ENCODE measurements around the gene SNED1.

SNED1 gene

DNA sequence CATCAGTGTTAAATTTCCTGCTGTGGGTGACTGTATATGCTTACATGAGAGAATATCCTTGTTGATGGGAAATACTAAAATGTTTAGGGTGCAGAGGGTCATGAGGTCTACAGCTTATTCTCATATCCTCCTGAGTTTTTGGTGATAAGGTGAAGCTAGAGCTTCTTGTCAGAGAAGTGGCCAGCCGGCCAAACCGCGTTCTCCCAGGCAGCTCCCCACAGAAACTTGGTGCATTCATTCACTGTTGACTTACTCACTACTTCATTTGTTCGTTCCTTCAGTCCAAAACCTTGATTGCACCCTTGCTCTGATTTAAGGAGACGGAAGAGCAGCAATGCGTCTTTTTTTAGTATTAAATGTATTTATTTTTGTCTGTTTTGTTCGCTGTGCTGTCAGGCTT is 8.7 kb downstream of the SNED1 start:
- DNase-seq: no peak

DNA sequence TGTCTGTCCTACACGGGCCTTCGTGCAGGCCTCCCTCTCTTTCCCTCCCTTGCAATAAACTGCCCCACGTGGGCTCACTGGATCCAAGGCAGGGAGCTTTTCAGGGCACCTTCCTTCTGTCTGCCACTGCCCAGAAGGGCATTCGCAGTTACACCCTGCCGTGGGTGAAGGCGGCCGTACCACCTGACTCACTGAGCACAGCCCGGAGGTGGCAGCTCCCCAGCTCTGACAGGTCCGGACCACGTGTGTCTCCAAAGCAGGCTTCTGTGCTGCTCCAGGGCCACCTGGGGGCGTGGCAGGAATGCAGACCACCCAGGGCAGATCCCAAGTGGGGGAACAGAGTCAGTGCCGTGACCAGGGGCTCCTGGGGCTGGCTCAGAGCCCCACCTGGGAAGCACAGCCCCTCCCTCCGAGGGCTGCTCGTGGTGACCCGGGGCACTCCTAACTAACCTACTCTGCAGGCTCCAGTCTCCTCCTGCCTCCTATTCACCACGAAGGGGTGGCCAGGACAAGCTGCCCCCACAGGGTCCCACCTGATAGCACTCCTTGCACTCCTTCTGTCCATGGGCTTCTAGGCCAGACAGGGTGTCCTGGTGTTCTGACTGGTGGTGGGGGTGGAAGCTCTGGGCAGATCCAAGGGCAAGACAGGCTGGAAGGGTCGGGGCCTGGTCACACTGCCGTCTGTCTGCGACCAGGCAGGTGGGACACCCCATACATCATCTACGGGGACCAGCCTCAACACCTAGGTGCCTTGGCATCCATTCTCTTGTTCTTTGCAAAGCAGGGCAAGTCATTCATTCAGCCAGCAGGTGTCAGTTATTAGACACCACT is 9.7 kb downstream of the SNED1 start:
- DNase-seq: no peak

DNA sequence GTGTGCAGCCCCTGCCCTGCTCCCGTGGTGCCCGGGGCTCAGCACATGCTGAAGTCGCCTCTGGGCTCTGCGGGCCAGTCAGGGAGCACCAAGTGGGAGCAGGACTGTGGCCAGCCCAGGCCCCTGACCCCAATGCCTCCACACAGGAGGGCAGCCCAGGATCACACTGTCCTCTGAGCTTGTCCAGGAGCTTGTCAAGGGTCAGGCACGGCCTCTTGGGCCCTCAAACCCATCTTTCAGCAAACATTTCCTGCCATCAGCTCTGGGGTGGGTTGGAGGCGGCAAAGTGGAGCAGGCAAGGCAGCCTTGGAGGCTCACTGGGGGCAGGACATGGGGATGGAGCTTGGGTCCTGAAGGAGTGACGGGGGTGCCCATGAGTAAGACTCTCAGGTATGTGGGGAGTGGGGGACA is 10.3 kb downstream of the SNED1 start:
- DNase-seq: no peak

DNA sequence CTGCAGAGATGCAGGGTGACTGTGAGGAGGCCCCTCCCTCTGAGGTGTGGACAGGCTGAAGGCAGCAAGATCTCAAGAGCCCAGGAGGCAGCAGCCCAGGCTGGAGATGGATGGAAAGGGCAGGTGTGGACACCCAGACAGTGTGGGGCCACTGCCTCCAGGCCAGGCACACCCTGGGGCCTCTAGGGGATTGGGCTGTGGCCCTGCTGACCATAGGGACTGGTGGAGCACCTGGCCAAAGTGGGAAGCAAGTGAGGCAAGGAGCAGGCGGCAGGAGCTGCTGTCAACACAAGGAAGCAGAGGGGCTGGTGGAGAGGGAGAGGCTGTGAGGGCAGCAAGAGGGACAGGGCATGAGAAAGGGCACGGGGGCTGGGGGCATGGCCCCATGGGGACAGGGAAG is 10.8 kb downstream of the SNED1 start:
- no peak for DNase-seq

- DNase-seq: peak; percentile 12
Measured at GRCh38 chr2:241009601-241010530, 11.4 kb downstream of the SNED1 start.

- DNase-seq: no peak
Measured at GRCh38 chr2:241010531-241011295, 12.3 kb downstream of the SNED1 start.

DNA sequence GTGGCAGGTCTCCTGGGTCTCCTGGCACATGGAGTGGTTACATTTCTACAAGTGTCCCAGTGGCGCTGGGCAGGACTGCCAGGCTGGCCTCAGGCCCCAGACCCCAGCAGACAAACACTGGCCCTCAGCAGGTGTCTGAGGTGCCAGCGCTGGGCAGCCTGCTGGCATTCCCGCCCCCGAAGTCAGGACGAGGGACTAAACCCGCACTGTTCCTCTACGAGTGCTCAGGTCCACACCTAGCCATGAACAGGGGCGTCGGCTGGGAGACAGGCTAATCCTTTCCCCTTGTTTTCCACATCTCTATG is 12.8 kb downstream of the SNED1 start:
- DNase-seq: no peak

DNA sequence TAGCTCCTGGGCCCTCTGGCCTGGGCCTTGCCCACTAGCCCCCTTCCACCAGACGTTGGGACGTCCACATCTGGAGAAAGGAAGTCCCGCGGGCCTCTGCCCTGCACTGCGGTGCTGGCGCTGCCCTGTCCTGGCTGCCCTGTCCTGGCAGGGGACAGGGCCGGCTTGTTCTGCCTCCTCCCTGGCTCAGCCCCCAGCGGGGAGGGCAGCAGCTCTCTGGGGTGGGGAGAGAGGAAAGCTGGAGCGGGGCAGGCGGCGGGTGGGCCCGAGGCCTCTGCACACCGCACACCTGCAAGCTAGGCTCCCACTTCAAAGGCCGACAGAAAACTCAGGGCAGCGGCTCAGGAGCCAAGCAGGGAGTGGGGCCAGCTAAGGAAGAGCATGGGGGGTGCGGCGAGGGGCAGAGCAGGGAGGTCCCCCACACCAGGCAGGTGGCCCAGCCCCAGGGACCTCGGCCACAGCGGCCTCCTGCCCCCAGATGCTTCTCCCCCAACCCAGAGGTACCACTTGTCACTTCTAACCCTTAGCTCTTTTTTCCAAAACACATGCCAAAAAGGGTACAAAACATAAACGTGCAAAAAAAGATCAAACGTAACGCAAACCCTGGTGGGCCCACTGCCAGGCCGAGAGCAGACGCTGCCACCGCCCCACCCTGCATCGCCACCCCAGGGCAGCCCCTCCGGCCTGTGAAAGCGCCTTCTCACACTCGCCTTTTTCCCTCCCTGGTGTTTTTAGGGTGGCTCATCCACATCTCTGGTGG is 13.5 kb downstream of the SNED1 start:
- no peak for DNase-seq

- DNase-seq: no peak
Measured at GRCh38 chr2:241014224-241014623, 15.8 kb downstream of the SNED1 start.

- no peak for DNase-seq
Measured at GRCh38 chr2:241014764-241015163, 16.3 kb downstream of the SNED1 start.

DNA sequence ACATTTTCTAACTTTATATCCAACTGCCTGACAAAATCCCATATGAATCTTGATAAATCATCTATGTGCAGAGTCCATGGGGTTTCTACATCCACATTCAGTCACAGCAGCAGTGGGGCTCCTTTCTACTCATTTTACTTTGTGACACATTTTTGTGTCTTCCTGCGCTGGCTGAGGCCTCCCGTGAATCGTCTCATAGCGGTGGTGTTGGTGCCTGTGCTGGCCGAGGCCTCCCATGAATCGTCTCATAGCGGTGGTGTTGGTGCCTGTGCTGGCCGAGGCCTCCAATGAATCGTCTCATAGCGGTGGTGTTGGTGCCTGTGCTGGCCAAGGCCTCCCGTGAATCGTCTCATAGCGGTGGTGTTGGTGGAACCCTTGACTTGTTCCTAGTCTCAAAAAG is 17.0 kb downstream of the SNED1 start:
- DNase-seq: no peak

GRCh38 chr2:241017228-241017940 is 19.0 kb downstream of the SNED1 start:
- no peak for DNase-seq

DNA sequence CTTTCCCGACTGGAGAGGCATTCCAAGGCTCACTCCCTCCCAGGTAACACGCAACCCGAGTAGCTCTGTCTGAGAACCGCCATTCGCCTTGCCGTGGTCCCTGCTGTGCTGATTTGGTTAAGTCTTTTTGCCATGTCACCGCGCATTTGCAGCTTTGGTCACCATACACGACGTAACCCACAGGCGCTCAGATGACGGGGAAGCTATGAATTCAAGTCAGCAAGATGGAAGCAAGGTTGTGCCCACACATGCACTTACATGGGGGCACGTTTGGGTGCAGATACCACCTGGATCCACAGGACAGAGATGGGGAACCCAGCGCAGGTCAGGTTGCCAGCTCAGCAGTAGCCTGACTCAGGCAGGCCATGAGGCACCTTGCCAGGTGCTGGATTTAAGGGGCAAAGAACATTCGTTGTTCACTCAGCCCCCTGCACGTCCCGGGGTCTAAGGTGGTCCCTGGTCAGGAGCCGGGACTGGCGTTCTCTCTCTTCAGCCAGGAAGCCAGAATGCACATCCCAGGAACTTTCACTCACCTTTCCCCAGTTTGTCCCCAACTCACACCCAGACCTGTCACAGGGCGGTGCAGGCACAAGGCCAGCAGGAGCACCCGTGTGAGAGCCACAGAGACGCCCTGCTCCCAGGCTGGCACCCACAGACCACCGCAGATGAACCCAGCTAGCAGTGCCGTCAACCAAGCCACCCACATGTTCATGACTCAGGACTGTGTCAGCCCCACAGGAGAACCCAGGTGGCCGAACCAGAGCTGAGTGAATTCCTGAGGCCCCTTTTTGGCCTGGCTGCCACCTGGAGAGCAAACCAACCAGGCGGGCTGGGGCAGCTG is 19.9 kb downstream of the SNED1 start:
- no peak for DNase-seq

GRCh38 chr2:241019441-241020139 is 21.2 kb downstream of the SNED1 start:
- DNase-seq: no peak

DNA sequence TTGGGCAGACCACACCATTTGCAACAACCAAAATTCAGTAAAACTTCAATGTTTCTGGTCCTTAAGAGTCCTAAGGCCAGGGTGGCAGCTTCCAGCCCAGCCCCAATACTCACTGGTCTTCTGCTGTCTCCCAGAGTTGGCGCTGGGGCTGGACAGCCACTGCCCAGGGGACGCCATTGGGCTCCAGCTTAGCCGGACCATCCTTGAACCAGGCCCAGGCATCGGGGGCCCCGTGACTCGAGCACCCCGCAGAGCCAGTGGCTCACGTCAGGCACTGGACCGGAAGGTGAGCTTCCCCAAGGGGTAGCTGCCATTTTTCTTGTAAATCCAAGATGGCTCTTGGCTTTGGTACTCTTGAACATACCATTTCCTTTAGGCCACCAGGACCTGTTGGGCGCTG is 21.8 kb downstream of the SNED1 start:
- DNase-seq: no peak

DNA sequence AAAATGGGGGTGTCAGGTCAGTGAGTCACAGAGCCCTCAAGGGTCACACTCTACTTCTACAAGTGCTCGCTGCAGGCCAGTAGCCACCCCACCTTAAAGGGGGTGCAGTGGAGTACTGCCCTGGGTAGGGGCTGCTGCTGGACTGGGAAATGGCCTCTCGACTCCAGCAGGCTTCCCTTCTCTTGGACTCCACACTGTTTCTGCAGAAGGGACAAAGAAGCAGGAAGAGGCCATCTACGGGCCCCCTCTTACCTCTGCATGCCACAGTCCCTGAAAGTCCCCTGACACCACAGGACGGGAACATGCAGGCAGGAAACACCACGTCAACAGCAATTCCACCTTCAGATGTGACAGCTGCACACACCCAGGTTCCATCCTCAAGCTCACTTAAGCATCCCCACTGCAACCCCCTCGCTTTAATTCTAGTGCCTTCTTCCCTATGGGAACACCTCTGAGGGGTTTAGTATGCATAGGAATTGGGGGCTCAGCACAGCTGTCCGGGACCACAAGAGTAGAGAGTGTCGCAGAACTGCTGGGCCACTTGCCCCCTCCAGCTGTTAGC is 22.3 kb downstream of the SNED1 start:
- no peak for DNase-seq

DNA sequence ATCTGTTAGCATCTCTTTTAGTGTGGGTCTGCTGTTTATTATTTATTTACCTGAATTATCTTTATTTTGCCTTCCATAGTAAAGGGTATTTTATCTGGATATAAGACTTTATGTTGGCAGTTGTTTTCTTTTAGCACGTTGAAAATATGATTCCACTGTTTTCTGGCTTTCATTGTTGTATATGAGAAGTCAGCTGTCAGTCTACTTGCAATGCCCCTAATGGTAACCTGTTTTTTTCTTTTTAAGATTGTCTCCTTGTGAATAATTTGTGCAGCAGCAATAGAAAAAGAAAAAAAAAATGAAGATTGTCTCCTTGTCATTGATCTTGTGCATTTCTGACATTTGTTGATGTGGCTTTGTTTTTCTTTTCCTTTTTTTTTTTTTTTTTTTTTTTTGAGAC is 27.2 kb downstream of the SNED1 start:
- no peak for DNase-seq

GRCh38 chr2:241029599-241030332 is 31.3 kb downstream of the SNED1 start:
- DNase-seq: no peak

DNA sequence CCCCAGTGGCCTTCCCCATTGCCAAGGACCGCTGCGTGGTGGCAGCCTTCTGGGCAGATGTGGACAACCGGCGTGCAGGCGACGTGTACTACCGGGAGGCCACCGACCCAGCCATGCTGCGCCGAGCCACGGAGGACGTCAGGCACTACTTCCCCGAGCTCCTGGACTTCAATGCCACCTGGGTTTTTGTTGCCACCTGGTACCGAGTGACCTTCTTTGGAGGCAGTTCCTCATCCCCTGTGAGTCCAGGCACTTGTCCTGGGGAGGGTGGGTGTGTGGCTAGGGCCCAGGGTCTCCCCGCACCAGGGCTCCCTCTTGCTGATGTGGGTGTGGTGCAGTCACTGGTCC is 31.9 kb downstream of the SNED1 start:
- no peak for DNase-seq

Measured in suppressor macrophage treated with lipopolysaccharide for 4 hours (primary cell).